Measurements from ENCODE around the gene PCDH9.

DNA sequence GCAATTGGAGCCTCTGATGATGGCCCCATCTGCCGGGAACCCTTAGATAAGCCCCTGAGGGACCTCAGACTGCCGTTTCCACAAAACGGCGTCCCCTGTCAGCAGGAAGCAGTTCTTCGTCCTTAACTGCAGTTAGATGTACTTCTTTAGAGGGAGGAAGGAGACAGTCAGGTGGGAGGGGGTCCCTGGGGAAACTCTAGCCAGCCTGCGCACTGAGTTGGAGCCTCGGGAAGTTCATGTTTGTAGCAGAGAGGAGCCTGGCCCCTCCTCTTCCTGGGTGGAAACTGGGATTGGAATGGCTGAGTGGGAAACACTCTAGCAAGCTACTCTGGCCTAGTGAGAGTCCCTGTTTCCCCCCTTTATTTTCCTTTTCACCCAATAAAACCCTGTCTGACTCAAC lies 612.4 kb downstream of the PCDH9 start:
- TF ChIP-seq POLR2AphosphoS5 (IDR thresholded peaks at IDR 0.05), result no peak
- no peak for TF ChIP-seq POLR2A (IDR thresholded peaks at IDR 0.05)
